SH-SY5Y (cell line): ENCODE results near the gene SLC13A4.

Experiments used
- GATA2 ChIP-seq: IDR thresholded peaks from 2 replicates; pipeline ENCODE4 v1.6.1; 2011; ENCODE audit warnings: mild to moderate bottlenecking, low read depth, low read length
- GATA3 ChIP-seq: IDR thresholded peaks from 2 replicates; pipeline ENCODE4 v1.6.1; 2011; ENCODE audit warnings: low read depth, mild to moderate bottlenecking, low read length, moderate library complexity

DNA sequence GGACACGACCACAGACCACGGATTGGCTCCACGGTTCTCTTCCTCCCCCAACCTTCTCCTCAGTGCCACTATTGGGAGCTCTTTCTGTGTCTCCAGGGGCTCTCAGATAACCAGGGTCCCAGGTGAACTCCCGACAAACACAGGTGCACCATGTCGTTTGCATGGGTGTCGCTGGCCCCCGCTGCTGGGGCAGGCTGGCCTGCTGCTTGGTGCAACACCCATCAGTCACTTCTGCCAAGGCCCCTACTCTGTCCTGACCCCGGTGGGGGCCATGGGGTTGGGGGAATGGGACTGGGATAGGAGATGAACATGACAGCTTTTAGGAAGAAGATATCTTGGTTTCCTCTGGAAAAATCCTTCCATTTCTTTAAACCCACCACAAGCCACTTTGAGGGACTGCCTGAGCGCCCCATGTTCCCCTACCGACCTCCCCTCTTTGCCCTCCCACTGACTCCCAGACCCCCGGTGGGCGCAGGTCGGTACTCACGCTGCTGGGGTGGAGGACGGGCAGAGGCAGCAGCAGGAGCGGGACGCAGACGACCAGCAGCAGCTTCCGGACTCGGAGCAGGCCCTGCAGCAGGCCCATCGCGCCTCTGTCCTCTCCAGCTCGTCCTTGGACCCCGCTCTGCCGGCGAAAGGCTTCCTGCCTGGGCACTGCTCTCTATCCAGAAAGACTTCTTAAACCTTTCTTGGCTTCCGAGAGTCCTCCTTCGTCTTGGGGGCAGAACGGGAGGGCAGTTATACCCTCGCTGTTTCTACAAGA, 894 bp downstream of the SLC13A4 start:
- TF ChIP-seq GATA2: no peak
- no peak for TF ChIP-seq GATA3
